Smooth muscle cell (in vitro differentiated cells): ENCODE measurements around the gene CLDN22. TPM values are rescaled to one million over a fixed set of nuclear protein-coding genes. Genes with fewer than 3 reads are reported as not detected.
"Not testable (repeated sequence)": the region's sequence is repeated elsewhere in the genome, so short reads cannot be mapped to it uniquely, and the experiment has no call there.

ENCODE experiments used
- DNase-seq: peaks from one replicate; lab custom pipeline; 2025; ENCODE audit not compliant: unreplicated experiment; lab: John Stamatoyannopoulos, UW
- H2AFZ ChIP-seq: fragments of 200-600 bp; sonication (generic); 2 replicates; pipeline ENCODE4 v1.6.0; 2016; ENCODE audit warnings: antibody characterized with exemption, low read depth, mild to moderate bottlenecking
- H3F3A ChIP-seq: fragments of 200-600 bp; sonication (generic); 2 replicates; pipeline ENCODE4 v1.6.0; 2017; ENCODE audit warnings: antibody characterized with exemption, low read depth
- H3K27ac ChIP-seq: fragments of 200-600 bp; sonication (generic); 2 replicates; pipeline ENCODE4 v1.5.1; 2016; ENCODE audit warnings: low read depth, mild to moderate bottlenecking
- H3K27me3 ChIP-seq: fragments of 200-600 bp; sonication (generic); 2 replicates; pipeline ENCODE4 v1.6.1; 2016; ENCODE audit warnings: low read depth, mild to moderate bottlenecking
- H3K36me3 ChIP-seq: fragments of 200-600 bp; sonication (generic); 2 replicates; pipeline ENCODE4 v1.5.1; 2016; ENCODE audit warnings: low read depth
- H3K4me1 ChIP-seq: fragments of 200-600 bp; sonication (generic); 2 replicates; pipeline ENCODE4 v1.5.1; 2016; ENCODE audit warnings: low read depth
- H3K4me2 ChIP-seq: fragments of 200-600 bp; sonication (generic); 2 replicates; pipeline ENCODE4 v1.6.0; 2016; ENCODE audit warnings: mild to moderate bottlenecking
- H3K4me3 ChIP-seq: fragments of 200-600 bp; sonication (generic); 2 replicates; pipeline ENCODE4 v1.5.1; 2016; ENCODE audit warnings: mild to moderate bottlenecking
- H3K79me2 ChIP-seq: fragments of 200-600 bp; sonication (generic); 2 replicates; pipeline ENCODE4 v1.6.0; 2016; ENCODE audit warnings: low read depth, mild to moderate bottlenecking
- H3K9ac ChIP-seq: fragments of 200-600 bp; sonication (generic); 2 replicates; pipeline ENCODE4 v1.6.0; 2016; ENCODE audit warnings: low read depth
- H3K9me3 ChIP-seq: fragments of 200-600 bp; sonication (generic); replicated peaks from 2 replicates; pipeline ENCODE4 v1.5.1; 2016; ENCODE audit warnings: low read depth
- H4K20me1 ChIP-seq: fragments of 200-600 bp; sonication (generic); 2 replicates; pipeline ENCODE4 v1.6.0; 2016; ENCODE audit warnings: low read depth
- WGBS: methylation state at CpG from one replicate; pipeline ENCODE4 v1.1.7; 2016; ENCODE audit warnings: low lambda C conversion rate; 5-methylcytosine and 5-hydroxymethylcytosine counted together
- polyA plus RNA-seq: library from polyadenylated mRNA; unstranded; fragments of >200 nt; fragmentation: Nextera tagmentation; extraction: Ambion mirVana; gene quantifications from 2 replicates; pipeline ENCODE4 v1.2.1, GENCODE V29; 2016
- total RNA-seq: library from RNA; depleted of rRNA; stranded (reverse); fragments of >200 nt; gene quantifications from 2 replicates; pipeline ENCODE4 v1.2.3, GENCODE V29; 2014
- TF ChIP-seq, protein P1 (sequence below): fragments of 200-600 bp; sonication (generic); IDR thresholded peaks from 2 replicates; pipeline ENCODE4 v1.5.1; 2017; ENCODE audit warnings: borderline replicate concordance, mild to moderate bottlenecking, antibody characterized with exemption; ENCODE audit not compliant: insufficient read depth, poor library complexity, severe bottlenecking

Gene CLDN22
- total and polyA plus RNA-seq, 2 experiments from 2014 or later, result 0.08 TPM; not detected in 1

DNA sequence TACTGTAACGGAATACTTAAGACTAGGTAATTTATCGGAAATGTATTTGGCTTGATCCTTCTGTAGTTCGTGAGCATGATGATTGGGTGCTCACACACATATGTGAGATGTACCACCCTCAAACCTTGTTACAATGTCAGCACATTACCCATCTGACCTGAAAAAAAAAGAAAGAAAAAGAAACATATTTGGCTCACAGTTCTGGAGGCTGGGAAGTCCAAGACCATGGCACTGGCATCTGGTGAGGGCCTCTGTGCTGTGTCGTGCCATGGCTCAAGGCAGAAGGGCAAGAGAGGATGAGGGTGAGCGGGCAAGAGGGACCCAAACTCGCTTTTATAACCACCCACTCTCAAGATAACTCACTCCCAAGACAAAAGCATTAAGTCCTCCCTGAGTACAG, 9.2 kb upstream of the CLDN22 start:
- Histone ChIP-seq H3K79me2 (no peaks in the 10 kb centered on the region), H3K4me3 (no peak overlapping the region), H3F3A (no peaks in the 10 kb centered on the region), H3K9me3 (no peaks in the 10 kb centered on the region), H3K27ac (peak overlapping the region; percentile 23), H3K4me2 (peak overlapping the region; percentile 21), H4K20me1 (no peaks in the 10 kb centered on the region), H3K36me3 (no peaks in the 10 kb centered on the region), H3K9ac (no peak overlapping the region), H2AFZ (no peak overlapping the region), H3K27me3 (no peaks in the 10 kb centered on the region), H3K4me1 (peaks cover 2% of the 10 kb centered on the region)
- 88% methylated on average over 6 of the region's 6 CpGs for WGBS
- DNase-seq, result no peak
- TF ChIP-seq, protein P1, sequence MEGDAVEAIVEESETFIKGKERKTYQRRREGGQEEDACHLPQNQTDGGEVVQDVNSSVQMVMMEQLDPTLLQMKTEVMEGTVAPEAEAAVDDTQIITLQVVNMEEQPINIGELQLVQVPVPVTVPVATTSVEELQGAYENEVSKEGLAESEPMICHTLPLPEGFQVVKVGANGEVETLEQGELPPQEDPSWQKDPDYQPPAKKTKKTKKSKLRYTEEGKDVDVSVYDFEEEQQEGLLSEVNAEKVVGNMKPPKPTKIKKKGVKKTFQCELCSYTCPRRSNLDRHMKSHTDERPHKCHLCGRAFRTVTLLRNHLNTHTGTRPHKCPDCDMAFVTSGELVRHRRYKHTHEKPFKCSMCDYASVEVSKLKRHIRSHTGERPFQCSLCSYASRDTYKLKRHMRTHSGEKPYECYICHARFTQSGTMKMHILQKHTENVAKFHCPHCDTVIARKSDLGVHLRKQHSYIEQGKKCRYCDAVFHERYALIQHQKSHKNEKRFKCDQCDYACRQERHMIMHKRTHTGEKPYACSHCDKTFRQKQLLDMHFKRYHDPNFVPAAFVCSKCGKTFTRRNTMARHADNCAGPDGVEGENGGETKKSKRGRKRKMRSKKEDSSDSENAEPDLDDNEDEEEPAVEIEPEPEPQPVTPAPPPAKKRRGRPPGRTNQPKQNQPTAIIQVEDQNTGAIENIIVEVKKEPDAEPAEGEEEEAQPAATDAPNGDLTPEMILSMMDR, result no peak

- Histone ChIP-seq H3K9ac (no peak overlapping the region), H3K27me3 (no peaks in the 10 kb centered on the region), H3K4me1 (no peaks in the 10 kb centered on the region), H3K36me3 (no peaks in the 10 kb centered on the region), H3K79me2 (no peaks in the 10 kb centered on the region), H3K4me3 (no peak overlapping the region), H3K4me2 (peak overlapping the region; percentile 21), H3F3A (no peaks in the 10 kb centered on the region), H3K9me3 (no peaks in the 10 kb centered on the region), H2AFZ (no peak overlapping the region), H3K27ac (peak overlapping the region; percentile 23), H4K20me1 (no peaks in the 10 kb centered on the region)
- TF ChIP-seq, protein P1, result no peak
- no peak for DNase-seq
- 34% methylated on average over 7 of the region's 7 CpGs for WGBS
Observed at GRCh38 chr4:183328832-183329231, 8.8 kb upstream of the CLDN22 start.

DNA sequence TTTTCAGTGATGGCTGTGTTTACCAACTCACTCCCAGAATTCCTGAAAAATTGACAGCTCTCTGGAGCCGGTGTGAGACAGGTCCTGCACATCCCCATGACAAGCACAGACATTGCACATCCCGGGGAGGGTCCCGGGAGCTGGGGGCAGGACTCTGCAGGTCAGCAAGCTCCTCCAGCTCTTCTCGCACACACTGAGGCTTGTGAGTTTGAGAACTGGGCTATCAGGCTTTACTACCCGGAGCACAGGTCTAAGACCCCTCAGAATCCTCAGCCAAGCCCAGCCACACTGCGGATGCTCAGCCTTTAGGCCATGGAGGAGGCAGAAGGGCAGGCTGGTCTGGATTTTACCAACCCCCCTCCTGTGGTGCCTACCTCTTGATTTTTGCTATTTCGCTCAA, 7.8 kb upstream of the CLDN22 start:
- H3K9ac ChIP-seq, result no peak overlapping the region
- H2AFZ ChIP-seq, result no peak overlapping the region
- no peaks in the 10 kb centered on the region for H3K4me1 ChIP-seq
- no peak overlapping the region for H3K27ac ChIP-seq
- H3K4me2 ChIP-seq, result no peak overlapping the region
- no peaks in the 10 kb centered on the region for H3K36me3 ChIP-seq
- no peaks in the 10 kb centered on the region for H3K79me2 ChIP-seq
- WGBS, result 95% methylated on average over 7 of the region's 7 CpGs
- H3K4me3 ChIP-seq, result no peak overlapping the region
- no peaks in the 10 kb centered on the region for H3K9me3 ChIP-seq
- DNase-seq, result no peak
- no peaks in the 10 kb centered on the region for H3K27me3 ChIP-seq
- TF ChIP-seq, protein P1, result no peak
- no peaks in the 10 kb centered on the region for H4K20me1 ChIP-seq
- H3F3A ChIP-seq, result no peaks in the 10 kb centered on the region

DNA sequence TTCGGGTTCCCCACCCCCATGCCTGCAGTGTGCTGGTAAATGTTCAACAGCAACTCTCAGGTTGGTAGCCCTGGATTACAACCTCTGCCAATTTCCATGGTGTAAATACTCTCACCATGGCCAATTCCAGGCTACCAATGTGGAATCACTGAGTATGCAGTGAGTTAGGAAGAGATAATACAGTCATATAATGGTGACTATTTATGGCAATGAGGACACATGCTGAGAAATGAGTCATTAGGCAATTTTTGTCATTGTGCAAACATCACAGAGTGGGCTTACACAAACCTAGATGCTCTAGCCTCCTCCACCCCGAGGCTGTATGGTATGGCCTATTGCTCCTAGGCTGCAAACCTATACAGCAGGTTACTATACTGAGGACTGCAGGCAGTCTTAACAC, 6.8 kb upstream of the CLDN22 start:
- H3K27me3 ChIP-seq, result no peaks in the 10 kb centered on the region
- H2AFZ ChIP-seq, result no peak overlapping the region
- WGBS, result 63% methylated on average over 2 of the region's 2 CpGs
- no peaks in the 10 kb centered on the region for H3F3A ChIP-seq
- no peaks in the 10 kb centered on the region for H3K9me3 ChIP-seq
- DNase-seq, result no peak
- no peaks in the 10 kb centered on the region for H4K20me1 ChIP-seq
- H3K27ac ChIP-seq, result no peak overlapping the region
- no peak overlapping the region for H3K9ac ChIP-seq
- H3K79me2 ChIP-seq, result no peaks in the 10 kb centered on the region
- H3K4me1 ChIP-seq, result no peaks in the 10 kb centered on the region
- TF ChIP-seq, protein P1, result no peak
- H3K4me3 ChIP-seq, result no peak overlapping the region
- no peaks in the 10 kb centered on the region for H3K36me3 ChIP-seq
- H3K4me2 ChIP-seq, result no peak overlapping the region

DNA sequence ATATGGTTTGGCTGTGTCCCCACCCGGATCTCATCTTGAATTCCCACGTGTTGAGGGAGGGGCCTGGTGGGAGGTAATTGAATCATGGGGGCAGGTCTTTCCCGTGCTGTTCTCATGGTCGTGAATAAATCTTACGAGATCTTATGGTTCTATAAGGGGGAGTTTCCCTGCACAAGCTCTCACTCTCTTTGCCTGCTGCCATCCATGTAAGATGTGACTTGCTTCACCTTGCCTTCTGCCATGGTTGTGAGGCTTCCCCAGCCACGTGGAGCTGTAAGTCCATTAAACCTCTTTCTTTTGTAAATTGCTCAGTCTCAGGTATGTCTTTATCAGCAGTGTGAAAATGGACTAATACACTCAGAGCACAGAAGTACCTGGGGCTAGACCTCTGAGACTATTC, 6.3 kb upstream of the CLDN22 start:
- WGBS, result 93% methylated on average over 6 of the region's 6 CpGs
- H4K20me1 ChIP-seq, H3K79me2 ChIP-seq, DNase-seq, H3F3A ChIP-seq, H3K36me3 ChIP-seq, H3K9me3 ChIP-seq, H3K27ac ChIP-seq, H3K4me3 ChIP-seq, H3K27me3 ChIP-seq, H3K9ac ChIP-seq, H3K4me2 ChIP-seq, H3K4me1 ChIP-seq, H2AFZ ChIP-seq: not testable (repeated sequence)
